B cell (primary cell): Measurements from ENCODE around the gene ARHGAP29. TPM values are rescaled to one million over a fixed set of nuclear protein-coding genes. Genes with fewer than 3 reads are reported as not detected.

Experiments
- ATAC-seq: fragments of 200-7000 bp; cut with Tn5 transposase; one replicate; pipeline ENCODE4 v1.10.0; 2021; ENCODE audit warnings: low read depth, mild to moderate bottlenecking, moderate number of reproducible peaks, moderate library complexity
- CTCF ChIA-PET: fragments of 350-600 bp; sonication (Branson Sonifier 250); formaldehyde crosslinking; loops from one replicate; lab custom pipeline; 2021; ENCODE audit warnings: antibody characterized with exemption, inconsistent platforms; lab: Charles Lee
- POLR2A ChIA-PET: fragments of 350-600 bp; sonication (Branson Sonifier 250); formaldehyde crosslinking; loops from one replicate; lab custom pipeline; 2021; ENCODE audit warnings: antibody characterized with exemption; lab: Charles Lee
- DNase-seq: peaks from one replicate; pipeline ENCODE4 v3.0.0; 2013
- H2AFZ ChIP-seq: 2 replicates; pipeline ENCODE4 v1.6.1; 2012; ENCODE audit warnings: mild to moderate bottlenecking, low read depth, low read length; ENCODE audit not compliant: insufficient read depth, poor library complexity, severe bottlenecking
- H3K27ac ChIP-seq, 2 donors: 1 replicate in 1 of 2; 2 replicates in 1 of 2; pipeline ENCODE4 v1.5.1; 2012 to 2013; ENCODE audit warnings: low read length in 2 of 2, mild to moderate bottlenecking in 2 of 2, moderate library complexity in 1 of 2
- H3K27me3 ChIP-seq, 4 experiments: fragments of 200-600 bp in 1 of 4; sonication (generic) in 1 of 4; replicated peaks in 1 of 4; 1 replicate in 2 of 4; 2 replicates in 2 of 4; pipeline versions ENCODE4 v1.6.1 to v1.7.0; 2013 to 2016; ENCODE audit warnings: low read length in 3 of 4, mild to moderate bottlenecking in 2 of 4, mixed read lengths in 1 of 4, moderate library complexity in 1 of 4; ENCODE audit not compliant: insufficient read depth in 4 of 4, control insufficient read depth in 3 of 4; ENCODE audit errors: control extremely low read depth in 1 of 4
- H3K36me3 ChIP-seq, 2 experiments: replicated peaks in 1 of 2; 1 replicate in 1 of 2; 2 replicates in 1 of 2; pipeline versions ENCODE4 v1.6.1 to v1.7.1; 2013; ENCODE audit warnings: low read length in 1 of 2; ENCODE audit not compliant: insufficient read depth in 2 of 2, control insufficient read depth in 1 of 2; ENCODE audit errors: control extremely low read depth in 1 of 2, extremely low read depth in 1 of 2
- H3K4me1 ChIP-seq, 2 donors: fragments of 200-600 bp in 1 of 2; sonication (generic) in 1 of 2; 1 replicate in 1 of 2; 2 replicates in 1 of 2; pipeline versions ENCODE4 v1.5.1 to v1.6.1; 2013 to 2017; ENCODE audit warnings: low read length in 2 of 2; ENCODE audit not compliant: control insufficient read depth in 2 of 2, insufficient read depth in 2 of 2
- H3K4me2 ChIP-seq: replicated peaks from 2 replicates; pipeline ENCODE3; 2012; ENCODE audit warnings: mild to moderate bottlenecking, low read depth, low read length; ENCODE audit not compliant: poor library complexity, severe bottlenecking
- H3K4me3 ChIP-seq, 5 experiments: fragments of 200-600 bp in 1 of 5; sonication (generic) in 1 of 5; 1 replicate in 3 of 5; 2 replicates in 2 of 5; pipeline versions ENCODE4 v1.5.1 to v1.7.0; 2011 to 2016; ENCODE audit warnings: low read length in 4 of 5, mild to moderate bottlenecking in 4 of 5, low read depth in 2 of 5, control low read depth in 1 of 5, moderate library complexity in 1 of 5; ENCODE audit not compliant: insufficient read depth in 1 of 5; ENCODE audit errors: control extremely low read depth in 1 of 5, extremely low read depth in 1 of 5
- H3K79me2 ChIP-seq: fragments of 200-600 bp; sonication (generic); one replicate; pipeline ENCODE4 v1.6.0; 2016; ENCODE audit warnings: low read length; ENCODE audit not compliant: control insufficient read depth, insufficient read depth
- H3K9ac ChIP-seq: fragments of 200-600 bp; sonication (generic); 2 replicates; pipeline ENCODE4 v1.6.1; 2017; ENCODE audit warnings: mild to moderate bottlenecking, low read length, moderate library complexity
- H3K9me3 ChIP-seq, 3 donors: one replicate each; pipeline versions ENCODE4 v1.6.1 to v1.7.1; 2013; ENCODE audit warnings: low read length in 2 of 3; ENCODE audit not compliant: control insufficient read depth in 2 of 3, insufficient read depth in 1 of 3; ENCODE audit errors: control extremely low read depth in 1 of 3
- H4K20me1 ChIP-seq: 2 replicates; pipeline ENCODE4 v1.6.0; 2012; ENCODE audit warnings: mild to moderate bottlenecking, low read length; ENCODE audit not compliant: insufficient read depth, control insufficient read depth, poor library complexity, severe bottlenecking
- H3K27ac Mint-ChIP-seq: one replicate; pipeline ENCODE4 v1.8.0; 2021; ENCODE audit warnings: mixed read lengths
- H3K27me3 Mint-ChIP-seq: one replicate; pipeline ENCODE4 v1.8.0; 2021; ENCODE audit warnings: mixed read lengths
- H3K4me1 Mint-ChIP-seq: one replicate; pipeline ENCODE4 v1.8.0; 2021; ENCODE audit warnings: mixed read lengths
- H3K4me3 Mint-ChIP-seq: one replicate; pipeline ENCODE4 v1.8.0; 2021; ENCODE audit warnings: mixed read lengths
- H3K9me3 Mint-ChIP-seq: one replicate; pipeline ENCODE4 v1.8.0; 2022; ENCODE audit warnings: mixed read lengths; ENCODE audit not compliant: insufficient read depth
- CTCF ChIP-seq: fragments of 200-600 bp; IDR thresholded peaks from one replicate; pipeline ENCODE4 v1.8.0; 2022; ENCODE audit warnings: antibody characterized with exemption, mild to moderate bottlenecking
- EZH2 ChIP-seq: IDR thresholded peaks from 2 replicates; pipeline ENCODE4 v1.6.1; 2012; ENCODE audit warnings: borderline replicate concordance, low read depth, mild to moderate bottlenecking, moderate library complexity, low read length; ENCODE audit not compliant: insufficient read depth, poor library complexity, severe bottlenecking
- WGBS: methylation state at CpG from one replicate; pipeline ENCODE4 v1.1.5; 2013; ENCODE audit warnings: missing lambda C conversion rate; ENCODE audit not compliant: insufficient coverage; 5-methylcytosine and 5-hydroxymethylcytosine counted together
- intact Hi-C: fragments of 100-400 bp; cut with micrococcal nuclease; formaldehyde crosslinking; loops from one replicate; pipeline ENCODE4 v1.10.0; 2022
- polyA plus RNA-seq: library from polyadenylated mRNA; depleted of rRNA; stranded (reverse); fragments of >200 nt; gene quantifications from 2 replicates; pipeline ENCODE4 v1.2.3, GENCODE V29; 2012
- total RNA-seq, 2 donors: library from RNA; stranded (reverse); fragments of 120-200 nt in 1 of 2; gene quantifications; 1 replicate in 1 of 2; 2 replicates in 1 of 2; pipeline versions ENCODE4 v1.2.3 to v1.2.4, GENCODE V29; 2013 to 2022

Gene ARHGAP29
- total and polyA plus RNA-seq, 2 donors (not counting 1 experiment from before 2014, with no cell fraction given): not detected

DNA sequence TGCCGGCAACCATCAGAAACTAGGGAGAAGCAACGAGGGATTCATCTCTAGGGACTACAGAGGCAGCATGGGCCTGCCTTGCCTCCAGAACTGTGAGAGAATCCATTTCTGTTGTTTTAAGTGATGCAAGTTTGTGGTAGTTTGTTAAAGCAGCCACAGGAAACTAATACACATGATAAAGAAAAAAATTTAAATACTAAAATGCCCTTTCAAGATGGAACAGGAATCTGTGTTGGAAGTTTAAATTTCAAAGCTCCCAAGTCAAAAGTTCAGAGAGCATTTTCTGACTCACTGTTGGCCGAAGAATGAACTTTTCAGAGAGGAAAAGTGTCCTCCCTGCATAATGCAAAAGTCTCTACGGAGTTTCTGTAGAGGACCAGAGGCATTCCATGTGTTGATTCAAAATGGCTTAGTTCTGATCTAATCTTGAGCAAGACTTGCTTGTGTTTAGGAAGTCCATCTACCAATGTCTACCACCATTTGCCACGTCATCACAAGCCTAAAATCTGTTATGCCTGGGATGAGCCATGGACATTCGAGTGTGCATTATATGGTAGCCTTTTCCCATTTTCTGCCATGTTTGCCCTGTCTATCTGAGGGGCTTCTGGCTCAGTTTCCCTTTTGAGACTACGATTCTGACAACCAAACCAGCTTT is 22.4 kb upstream of the ARHGAP29 start:
- intact Hi-C loops: no loop called here
- Histone ChIP-seq H3K9ac (no peak overlapping the region), H3K79me2 (no peaks in the 10 kb centered on the region), H3K4me1 (peaks cover 0 to 12% of the 10 kb centered on the region in 2 donors), H3K36me3 (no peaks in the 10 kb centered on the region), H2AFZ (no peak overlapping the region), H3K27me3 (no peaks in the 10 kb centered on the region), H3K4me3 (no peak overlapping the region), H3K27ac (no peak overlapping the region), H4K20me1 (no peaks in the 10 kb centered on the region), H3K9me3 (no peaks in the 10 kb centered on the region), H3K4me2 (no peak overlapping the region)
- TF ChIP-seq CTCF: no peak
- no peak for TF ChIP-seq EZH2
- Mint-ChIP-seq H3K9me3 (no peaks in the 10 kb centered on the region), H3K27ac (no peak overlapping the region), H3K27me3 (peaks cover 19% of the 10 kb centered on the region), H3K4me1 (peaks cover 7% of the 10 kb centered on the region), H3K4me3 (no peak overlapping the region)
- ChIA-PET POLR2A (no interaction called here), CTCF (no interaction called here)
- ATAC-seq: no peak
- no peak for DNase-seq
- 84% methylated on average over 7 of the region's 7 CpGs for WGBS

- H3K4me3 ChIP-seq: no peak overlapping the region
- H3K4me2 ChIP-seq: no peak overlapping the region
- Mint-ChIP-seq H3K27me3 (peaks cover 26% of the 10 kb centered on the region), H3K4me1 (peaks cover 7% of the 10 kb centered on the region), H3K9me3 (no peaks in the 10 kb centered on the region), H3K27ac (no peak overlapping the region), H3K4me3 (no peak overlapping the region)
- ChIA-PET POLR2A (no interaction called here), CTCF (no interaction called here)
- peaks cover 0 to 3% (median 0%) of the 10 kb centered on the region in 4 experiments for H3K27me3 ChIP-seq
- H3K9ac ChIP-seq: no peak overlapping the region
- no peaks in the 10 kb centered on the region for H3K9me3 ChIP-seq
- H2AFZ ChIP-seq: no peak overlapping the region
- H3K4me1 ChIP-seq: peaks cover 0 to 12% of the 10 kb centered on the region in 2 donors
- ATAC-seq (no peak), DNase-seq (no peak)
- intact Hi-C loops: no loop called here
- no peaks in the 10 kb centered on the region for H4K20me1 ChIP-seq
- no peaks in the 10 kb centered on the region for H3K36me3 ChIP-seq
- no peak overlapping the region for H3K27ac ChIP-seq
- TF ChIP-seq CTCF (no peak), EZH2 (no peak)
- H3K79me2 ChIP-seq: no peaks in the 10 kb centered on the region
These were observed 21.5 kb upstream of the ARHGAP29 start for GRCh38 chr1:94258873-94259331.
